Skeletal muscle satellite cell (primary cell): ENCODE measurements around the gene ABCD1.

Source experiments
- H3K27me3 ChIP-seq: 2 replicates; pipeline ENCODE4 v1.7.0; 2013; ENCODE audit warnings: low read length; ENCODE audit not compliant: control insufficient read depth, insufficient read depth
- H3K36me3 ChIP-seq: 2 replicates; pipeline ENCODE4 v1.7.0; 2013; ENCODE audit warnings: mild to moderate bottlenecking, control low read depth, low read length; ENCODE audit not compliant: insufficient read depth
- H3K4me1 ChIP-seq: 2 replicates; pipeline ENCODE4 v1.7.0; 2013; ENCODE audit warnings: low read length; ENCODE audit not compliant: control insufficient read depth, insufficient read depth
- H3K4me2 ChIP-seq: 2 replicates; pipeline ENCODE4 v1.7.0; 2013; ENCODE audit warnings: mild to moderate bottlenecking, low read length
- H3K4me3 ChIP-seq: 2 replicates; pipeline ENCODE4 v1.7.0; 2013; ENCODE audit warnings: low read length
- H3K9ac ChIP-seq: 2 replicates; pipeline ENCODE4 v1.7.0; 2013; ENCODE audit warnings: mild to moderate bottlenecking, low read depth, low read length, moderate library complexity
- H3K9me3 ChIP-seq: replicated peaks from 2 replicates; pipeline ENCODE4 v1.7.0; 2013; ENCODE audit warnings: mild to moderate bottlenecking, control low read depth, low read length

The ABCD1 gene

DNA sequence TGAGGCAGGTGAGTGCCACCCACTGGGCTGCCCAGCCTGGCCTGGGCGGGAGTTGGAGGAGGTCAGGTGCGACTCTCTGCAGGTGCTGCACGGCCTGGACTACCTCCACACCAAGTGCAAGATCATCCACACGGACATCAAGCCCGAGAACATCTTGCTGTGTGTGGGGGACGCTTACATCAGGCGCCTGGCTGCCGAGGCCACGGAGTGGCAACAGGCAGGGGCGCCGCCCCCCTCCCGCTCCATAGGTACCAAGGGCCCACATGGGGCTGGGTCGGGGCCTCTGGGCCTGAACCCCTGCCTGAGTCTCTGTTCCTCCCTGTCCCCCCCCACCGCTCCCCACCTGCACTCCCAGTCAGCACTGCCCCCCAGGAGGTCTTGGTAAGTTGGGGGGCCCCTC lies 58.2 kb downstream of the ABCD1 start:
- Histone ChIP-seq H3K4me2 (no peak overlapping the region), H3K9ac (no peak overlapping the region), H3K9me3 (no peaks in the 10 kb centered on the region), H3K36me3 (peaks cover 6% of the 10 kb centered on the region), H3K4me3 (no peak overlapping the region), H3K4me1 (peaks cover 22% of the 10 kb centered on the region), H3K27me3 (no peaks in the 10 kb centered on the region)

DNA sequence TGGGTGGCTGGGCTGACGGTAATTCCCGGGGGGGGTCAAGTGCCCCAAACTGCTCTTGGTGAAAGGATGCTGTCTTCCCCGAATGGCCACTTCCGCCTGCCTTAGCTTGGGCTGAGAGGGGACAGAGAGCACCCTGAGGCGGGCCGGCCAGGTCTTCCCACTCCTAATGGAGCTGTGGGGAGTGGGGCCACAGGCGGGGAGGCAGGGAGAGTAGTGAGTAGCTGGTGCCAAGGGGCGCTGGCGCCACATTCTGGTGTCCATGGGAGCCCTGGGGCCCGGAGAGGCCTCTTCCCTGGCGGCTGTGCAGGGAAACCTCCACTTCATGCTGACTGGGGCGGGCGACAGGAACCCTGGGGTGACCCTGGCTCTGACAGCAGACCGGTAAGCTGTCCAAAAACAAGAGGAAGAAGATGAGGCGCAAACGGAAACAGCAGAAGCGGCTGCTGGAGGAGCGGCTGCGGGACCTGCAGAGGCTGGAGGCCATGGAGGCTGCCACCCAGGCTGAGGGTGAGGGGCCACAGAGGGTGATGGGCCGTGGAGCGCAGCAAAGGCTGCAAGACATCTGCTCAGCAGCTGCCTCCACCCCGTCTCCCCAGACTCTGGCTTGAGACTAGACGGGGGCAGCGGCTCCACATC lies 58.8 kb downstream of the ABCD1 start:
- H3K4me2 ChIP-seq = no peak overlapping the region
- no peak overlapping the region for H3K4me3 ChIP-seq
- H3K27me3 ChIP-seq = no peaks in the 10 kb centered on the region
- peaks cover 22% of the 10 kb centered on the region for H3K4me1 ChIP-seq
- H3K9ac ChIP-seq = no peak overlapping the region
- peaks cover 6% of the 10 kb centered on the region for H3K36me3 ChIP-seq
- no peaks in the 10 kb centered on the region for H3K9me3 ChIP-seq

GRCh38 chrX:153784325-153784967 lies 59.8 kb downstream of the ABCD1 start:
- H3K27me3 ChIP-seq = no peaks in the 10 kb centered on the region
- H3K9me3 ChIP-seq = no peaks in the 10 kb centered on the region
- no peak overlapping the region for H3K4me3 ChIP-seq
- H3K36me3 ChIP-seq = peaks cover 10% of the 10 kb centered on the region
- H3K4me1 ChIP-seq = peaks cover 22% of the 10 kb centered on the region
- H3K4me2 ChIP-seq = no peak overlapping the region
- H3K9ac ChIP-seq = no peak overlapping the region

GRCh38 chrX:153786669-153787068 lies 62.0 kb downstream of the ABCD1 start:
- Histone ChIP-seq H3K4me2 (no peak overlapping the region), H3K36me3 (peaks cover 15% of the 10 kb centered on the region), H3K4me1 (peaks cover 8% of the 10 kb centered on the region), H3K27me3 (no peaks in the 10 kb centered on the region), H3K9ac (no peak overlapping the region), H3K4me3 (no peak overlapping the region), H3K9me3 (no peaks in the 10 kb centered on the region)

- H3K36me3 ChIP-seq = peaks cover 15% of the 10 kb centered on the region
Observed at GRCh38 chrX:153789654-153790053, 65.0 kb downstream of the ABCD1 start.

GRCh38 chrX:153791104-153791852 lies 66.6 kb downstream of the ABCD1 start:
- Histone ChIP-seq H3K4me2 (no peak overlapping the region), H3K36me3 (peaks cover 9% of the 10 kb centered on the region), H3K27me3 (no peaks in the 10 kb centered on the region), H3K4me3 (no peak overlapping the region), H3K4me1 (peaks cover 15% of the 10 kb centered on the region), H3K9me3 (no peaks in the 10 kb centered on the region), H3K9ac (no peak overlapping the region)

More at GRCh38 chrX:153789654-153790053, 65.0 kb downstream of the ABCD1 start:
- Histone ChIP-seq H3K4me1 (peaks cover 7% of the 10 kb centered on the region), H3K27me3 (no peaks in the 10 kb centered on the region), H3K9me3 (no peaks in the 10 kb centered on the region), H3K9ac (no peak overlapping the region), H3K4me3 (no peak overlapping the region), H3K4me2 (no peak overlapping the region)

DNA sequence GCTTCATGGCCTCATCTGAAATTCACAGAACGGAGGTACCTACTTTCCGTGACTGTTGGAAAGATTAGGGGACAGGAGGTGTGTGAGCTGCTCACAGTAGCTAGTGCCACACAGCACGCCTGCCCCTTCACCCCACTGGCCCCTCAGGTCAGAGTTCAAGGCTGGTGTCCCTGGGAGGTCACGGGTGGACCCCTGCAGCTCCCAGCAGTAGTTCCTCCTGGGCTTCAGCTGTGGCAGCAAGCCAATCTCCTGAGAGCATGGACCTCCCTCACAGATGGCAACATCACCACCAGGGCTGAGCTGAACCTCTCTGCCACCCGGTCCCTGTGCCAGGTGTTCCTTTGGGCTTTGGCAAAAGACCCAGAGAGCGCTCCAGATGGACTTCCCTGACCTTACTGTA lies 67.7 kb downstream of the ABCD1 start:
- Histone ChIP-seq H3K4me1 (peaks cover 15% of the 10 kb centered on the region), H3K4me2 (peak overlapping the region; percentile 77), H3K4me3 (peak overlapping the region; percentile 93), H3K36me3 (peaks cover 15% of the 10 kb centered on the region), H3K9me3 (no peaks in the 10 kb centered on the region), H3K27me3 (no peaks in the 10 kb centered on the region), H3K9ac (no peak overlapping the region)

- peaks cover 15% of the 10 kb centered on the region for H3K4me1 ChIP-seq
- H3K9me3 ChIP-seq = no peaks in the 10 kb centered on the region
- H3K27me3 ChIP-seq = no peaks in the 10 kb centered on the region
- peak overlapping the region; percentile 93 for H3K4me3 ChIP-seq
- peak overlapping the region; percentile 97 for H3K9ac ChIP-seq
- H3K36me3 ChIP-seq = peaks cover 21% of the 10 kb centered on the region
- peak overlapping the region; percentile 77 for H3K4me2 ChIP-seq
Observed at GRCh38 chrX:153793291-153793690, 68.6 kb downstream of the ABCD1 start.
